RWPE1 (cell line): ENCODE measurements around the gene C1QL4.

ENCODE experiments used
- CTCF ChIA-PET: fragments of 350-600 bp; sonication (Branson Sonifier 250); formaldehyde crosslinking; extraction: SDS; loops from one replicate; lab custom pipeline; 2021; lab: Yijun Ruan, JAX
- POLR2A ChIA-PET: fragments of 400-600 bp; formaldehyde crosslinking; extraction: SDS; loops from one replicate; lab custom pipeline; 2020; ENCODE audit warnings: antibody characterized with exemption; ENCODE audit not compliant: low non-redundant PET; lab: Yijun Ruan, JAX
- DNase-seq: peaks from one replicate; pipeline ENCODE4 v3.0.0; 2012; ENCODE audit warnings: low spot score
- H3K27ac ChIP-seq: fragments of 450-650 bp; 2 replicates; pipeline ENCODE4 v1.5.1; 2017
- TF ChIP-seq, protein P1 (sequence below): fragments of 450-650 bp; conservative IDR thresholded peaks from 2 replicates; pipeline ENCODE4 v1.5.1; 2017; ENCODE audit warnings: low read depth, mild to moderate bottlenecking

The C1QL4 gene

GRCh38 chr12:49352351-49352750 lies 15.4 kb upstream of the C1QL4 start:
- ChIA-PET CTCF (interaction anchor here (0.6 to 0.9 kb wide), 3 partner anchors 9 to 234 kb away, joined by 3 to 7 read pairs (median 4); no protein-coding TSS in a partner anchor), POLR2A (no interaction called here)
- H3K27ac ChIP-seq: no peak overlapping the region
- TF ChIP-seq, protein P1, sequence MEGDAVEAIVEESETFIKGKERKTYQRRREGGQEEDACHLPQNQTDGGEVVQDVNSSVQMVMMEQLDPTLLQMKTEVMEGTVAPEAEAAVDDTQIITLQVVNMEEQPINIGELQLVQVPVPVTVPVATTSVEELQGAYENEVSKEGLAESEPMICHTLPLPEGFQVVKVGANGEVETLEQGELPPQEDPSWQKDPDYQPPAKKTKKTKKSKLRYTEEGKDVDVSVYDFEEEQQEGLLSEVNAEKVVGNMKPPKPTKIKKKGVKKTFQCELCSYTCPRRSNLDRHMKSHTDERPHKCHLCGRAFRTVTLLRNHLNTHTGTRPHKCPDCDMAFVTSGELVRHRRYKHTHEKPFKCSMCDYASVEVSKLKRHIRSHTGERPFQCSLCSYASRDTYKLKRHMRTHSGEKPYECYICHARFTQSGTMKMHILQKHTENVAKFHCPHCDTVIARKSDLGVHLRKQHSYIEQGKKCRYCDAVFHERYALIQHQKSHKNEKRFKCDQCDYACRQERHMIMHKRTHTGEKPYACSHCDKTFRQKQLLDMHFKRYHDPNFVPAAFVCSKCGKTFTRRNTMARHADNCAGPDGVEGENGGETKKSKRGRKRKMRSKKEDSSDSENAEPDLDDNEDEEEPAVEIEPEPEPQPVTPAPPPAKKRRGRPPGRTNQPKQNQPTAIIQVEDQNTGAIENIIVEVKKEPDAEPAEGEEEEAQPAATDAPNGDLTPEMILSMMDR: no peak
- DNase-seq: no peak

DNA sequence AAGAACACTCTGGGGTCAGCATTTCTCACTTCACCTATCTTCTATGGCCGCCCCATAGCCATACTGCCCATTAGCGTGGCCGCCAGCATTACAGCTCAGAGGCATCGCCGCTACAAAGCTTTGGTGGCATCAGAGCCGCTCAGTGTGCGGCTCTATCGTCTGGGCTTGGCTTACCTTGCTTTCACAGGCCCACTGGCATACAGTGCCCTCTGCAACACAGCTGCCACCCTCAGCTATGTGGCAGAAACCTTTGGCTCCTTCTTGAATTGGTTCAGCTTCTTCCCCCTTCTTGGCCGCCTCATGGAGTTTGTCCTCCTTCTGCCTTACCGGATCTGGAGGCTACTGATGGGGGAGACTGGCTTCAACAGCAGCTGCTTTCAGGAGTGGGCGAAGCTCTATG lies 12.3 kb upstream of the C1QL4 start:
- TF ChIP-seq, protein P1: no peak
- ChIA-PET POLR2A (no interaction called here), CTCF (interaction anchor here (0.6 to 3.7 kb wide), 3 partner anchors 10 to 165 kb away, joined by 3 to 20 read pairs (median 7); partner anchors contain the start of gene C1QL4)
- DNase-seq: no peak
- no peak overlapping the region for H3K27ac ChIP-seq

DNA sequence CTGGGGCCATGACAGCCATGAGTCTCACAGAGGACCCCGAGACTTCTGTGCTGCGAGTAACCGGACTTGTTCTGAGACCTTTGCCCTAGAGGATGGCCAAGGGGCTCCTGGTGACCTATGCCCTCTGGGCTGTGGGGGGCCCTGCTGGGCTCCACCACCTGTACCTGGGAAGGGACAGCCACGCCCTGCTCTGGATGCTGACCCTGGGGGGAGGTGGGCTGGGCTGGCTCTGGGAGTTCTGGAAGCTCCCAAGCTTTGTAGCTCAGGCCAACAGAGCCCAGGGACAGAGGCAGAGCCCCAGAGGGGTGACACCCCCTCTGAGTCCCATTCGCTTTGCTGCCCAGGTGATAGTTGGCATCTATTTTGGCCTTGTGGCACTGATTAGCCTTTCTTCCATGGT lies 11.8 kb upstream of the C1QL4 start:
- no peak for DNase-seq
- no peak overlapping the region for H3K27ac ChIP-seq
- TF ChIP-seq, protein P1: no peak
- ChIA-PET POLR2A (no interaction called here), CTCF (interaction anchor here (2.1 to 3.7 kb wide), 2 partner anchors 12 to 165 kb away, joined by 7 to 20 read pairs; partner anchors contain the start of gene C1QL4)

- peak; percentile 84 for DNase-seq
- TF ChIP-seq, protein P1: peak; percentile 96
- no peak overlapping the region; the same call in 1 of the 2 replicates for H3K27ac ChIP-seq
- CTCF ChIA-PET: interaction anchor here (0.5 to 3.7 kb wide), 32 partner anchors 8 to 351 kb away, joined by 3 to 31 read pairs (median 4); partner anchors contain the start of genes C1QL4 and PRPH
- POLR2A ChIA-PET: no interaction called here
Observed at GRCh38 chr12:49347311-49348193, 10.6 kb upstream of the C1QL4 start.

DNA sequence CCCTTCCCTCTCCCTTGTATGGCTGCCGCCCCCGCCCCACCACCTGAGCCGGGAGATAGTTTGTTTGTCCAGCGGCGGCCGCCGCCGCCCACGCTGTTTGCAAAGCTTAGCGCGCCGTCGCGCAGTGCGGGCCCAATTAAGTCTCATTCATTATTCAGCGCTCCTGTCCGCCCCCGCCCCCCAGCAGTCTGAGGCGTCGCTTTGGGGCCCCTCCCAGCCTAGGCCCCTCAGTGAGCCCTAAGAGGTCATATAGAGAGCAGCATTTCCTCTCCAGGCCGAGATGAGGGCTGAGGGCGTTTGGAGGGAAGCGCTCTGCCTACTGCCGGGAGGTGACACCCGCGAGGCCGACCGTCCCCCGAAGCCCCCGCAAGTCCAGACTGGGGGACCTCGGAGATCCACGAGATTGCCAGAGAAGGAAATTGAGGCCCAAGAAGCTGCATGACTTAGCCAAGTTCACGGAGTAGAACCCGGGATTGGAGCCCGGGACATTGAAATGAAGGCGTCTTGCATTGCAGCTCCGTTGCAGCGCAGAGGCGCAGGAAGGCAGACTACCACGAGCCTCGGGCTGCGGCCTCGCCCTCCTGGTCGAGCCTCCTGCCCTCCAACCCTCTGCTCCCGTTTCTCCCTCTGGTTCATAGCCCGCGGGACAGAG lies 9.8 kb upstream of the C1QL4 start, which contains the start of gene DNAJC22:
TSS of gene DNAJC22 (plus strand) at position 230 of the 652 bp plus-strand sequence. CDS start 1,985 bp downstream, outside the sequence.
- no peak within 1 kb of the TSS; the same call in 1 of the 2 replicates for H3K27ac ChIP-seq
- DNase-seq: no peak
- CTCF ChIA-PET: interaction anchor here (0.5 to 3.7 kb wide), 25 partner anchors 7 to 901 kb away, joined by 3 to 31 read pairs (median 4); partner anchors contain the start of gene PRPH
- POLR2A ChIA-PET: no interaction called here
- TF ChIP-seq, protein P1: no peak
